ENCODE measurements around the gene SLC5A2.
"Not testable (repeated sequence)": the region's sequence is repeated elsewhere in the genome, so short reads cannot be mapped to it uniquely, and the experiment has no call there.

Gene SLC5A2

GRCh38 chr16:31532896-31533295 is 50.0 kb downstream of the SLC5A2 start:
- DNase-seq = no peak

DNA sequence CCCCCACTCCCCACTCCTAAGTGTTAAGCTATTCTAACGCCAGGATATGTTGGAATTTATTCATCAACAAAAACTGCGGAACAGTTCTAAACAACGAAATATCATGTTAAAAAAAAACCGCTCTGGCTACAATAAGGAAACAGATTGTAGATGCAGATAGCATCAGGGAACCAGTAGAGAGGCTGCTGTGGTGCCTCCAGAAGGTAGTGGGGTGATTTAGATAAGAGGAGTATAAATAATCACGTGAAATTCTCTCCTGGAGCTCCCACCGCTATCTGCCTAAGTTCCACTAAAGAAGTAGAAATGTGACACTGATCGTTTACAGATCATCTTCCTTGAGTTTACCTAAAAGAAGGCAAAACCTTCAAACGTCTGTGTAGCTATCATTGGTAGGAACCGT is 52.8 kb downstream of the SLC5A2 start:
- DNase-seq = no peak

- no peak for DNase-seq
Observed at GRCh38 chr16:31536804-31537361, 54.0 kb downstream of the SLC5A2 start.

DNA sequence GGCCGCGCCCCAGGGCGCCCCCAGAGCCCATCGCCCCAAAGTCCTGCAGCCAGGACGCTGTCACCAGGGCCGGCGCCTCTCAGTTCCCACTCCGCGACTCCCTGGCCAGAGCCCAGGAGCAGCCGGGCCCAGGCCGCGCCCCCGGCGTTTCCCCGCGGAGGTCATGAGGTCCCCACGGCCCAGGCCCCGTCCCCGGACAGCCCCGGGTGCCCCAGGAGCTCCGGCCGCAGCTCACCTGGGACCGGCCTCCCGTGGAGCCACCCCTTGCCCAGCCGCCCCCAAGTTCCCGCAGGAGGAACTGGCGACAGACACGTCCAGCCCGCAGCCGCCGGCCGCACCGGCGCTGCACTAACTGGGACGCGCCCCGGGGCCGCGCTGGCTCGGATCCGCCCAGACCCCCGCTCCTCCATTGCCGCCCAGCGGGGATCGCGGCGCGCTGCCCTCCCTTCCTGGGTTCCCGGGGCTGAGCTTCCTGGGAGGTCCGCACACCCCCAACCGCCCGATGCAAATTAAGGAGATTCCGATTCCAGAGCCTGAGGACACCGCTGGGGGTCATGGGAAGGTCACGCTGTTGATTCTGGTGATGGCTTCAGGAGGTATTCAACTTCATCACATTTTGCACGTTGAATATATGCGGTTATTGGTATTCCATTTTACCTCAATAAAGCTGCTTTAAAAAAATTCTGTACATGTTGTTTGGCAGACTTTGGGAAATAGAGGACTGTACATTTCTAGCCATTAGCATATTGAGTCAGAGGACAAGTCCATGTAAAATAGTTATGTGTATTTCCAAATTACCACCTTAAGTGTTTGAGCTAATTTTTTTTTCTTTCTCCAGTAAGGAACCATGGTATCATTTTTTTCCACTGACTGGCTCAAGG is 54.7 kb downstream of the SLC5A2 start:
- no peak for DNase-seq

DNA sequence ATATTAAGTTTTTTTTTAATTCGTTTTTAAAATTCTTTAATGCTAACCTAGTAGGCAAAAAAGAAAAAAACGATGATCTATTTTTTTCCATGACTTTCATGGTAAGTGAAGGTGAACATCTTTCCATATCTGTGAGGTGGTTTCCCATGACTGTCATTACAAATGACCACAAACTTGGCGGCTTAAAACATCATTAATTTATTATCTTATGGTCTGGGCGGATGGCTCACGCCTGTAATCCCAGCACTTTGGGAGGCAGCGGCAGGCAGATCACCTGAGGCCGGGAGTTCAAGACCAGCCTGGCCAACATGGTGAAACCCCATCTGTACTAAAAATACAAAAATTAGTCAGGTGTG is 55.3 kb downstream of the SLC5A2 start:
- DNase-seq = not testable (repeated sequence)

- DNase-seq = not testable (repeated sequence)
Observed at GRCh38 chr16:31539762-31540161, 56.8 kb downstream of the SLC5A2 start.

Measured in NCI-H774 (cell line).